HCT116 (cell line): ENCODE measurements around the gene EPDR1. TPM values are rescaled to one million over a fixed set of nuclear protein-coding genes. Genes with fewer than 3 reads are reported as not detected.

ENCODE experiments used
- ATAC-seq: fragments of 200-7000 bp; cut with Tn5 transposase; 2 replicates; pipeline ENCODE4 v1.9.1; 2020; ENCODE audit warnings: mild to moderate bottlenecking, moderate library complexity
- BruUV-seq: library from RNA; stranded (reverse); fragments of 400-500 nt; replicated peaks from 2 replicates; lab custom pipeline; 2021; lab: Mats Ljungman, UMichigan
- CTCF ChIA-PET: fragments of 300-600 bp; sonication (Branson Sonifier 250); formaldehyde crosslinking; loops from one replicate; lab custom pipeline; 2021; ENCODE audit warnings: antibody characterized with exemption; lab: Charles Lee
- POLR2A ChIA-PET: fragments of 300-600, 350-600 bp; sonication (Branson Sonifier 250); formaldehyde crosslinking; loops from one replicate; lab custom pipeline; 2021; ENCODE audit warnings: antibody characterized with exemption; lab: Charles Lee
- RAD21 ChIA-PET, 2 experiments: fragments of 300-600 bp; sonication (Branson Sonifier 250); formaldehyde crosslinking; loops; one replicate each; lab custom pipeline; 2023; ENCODE audit warnings: low total read pairs in 2 of 2; ENCODE audit not compliant: uncharacterized antibody in 2 of 2, unreplicated experiment in 2 of 2, low non-redundant PET in 1 of 2; lab: Charles Lee
- DNase-seq: peaks from one replicate; pipeline ENCODE4 v3.0.0-alpha.2; 2010; ENCODE audit warnings: low read depth, low spot score
- H2AFZ ChIP-seq: fragments of 200-600 bp; shearing (Covaris generic), sonication (generic); 2 replicates; pipeline ENCODE4 v1.6.1; 2017; ENCODE audit warnings: low read depth, mixed run types, mixed read lengths, antibody characterized with exemption, low read length; ENCODE audit not compliant: poor library complexity, severe bottlenecking
- H3K27ac ChIP-seq: 2 replicates; pipeline ENCODE4 v1.5.1; 2012; ENCODE audit warnings: low read depth, low read length
- H3K27me3 ChIP-seq: fragments of 200-600 bp; sonication (generic); 2 replicates; pipeline ENCODE4 v1.6.1; 2016; ENCODE audit warnings: mixed run types, low read length, mixed read lengths; ENCODE audit not compliant: insufficient read depth
- H3K36me3 ChIP-seq, 2 experiments: fragments of 200-500 bp in 1 of 2; fragments of 200-600 bp in 1 of 2; sonication (Bioruptor generic) in 1 of 2; sonication (generic) in 1 of 2; 2 replicates each; pipeline versions ENCODE4 v1.5.1 to v1.6.1; 2014 to 2016; ENCODE audit warnings: low read length in 2 of 2, inconsistent platforms in 1 of 2, mixed read lengths in 1 of 2, mixed run types in 1 of 2; ENCODE audit not compliant: insufficient read depth in 2 of 2, control insufficient read depth in 1 of 2
- H3K4me1 ChIP-seq, 2 experiments: fragments of 200-600 bp in 1 of 2; sonication (generic) in 1 of 2; 2 replicates each; pipeline versions ENCODE4 v1.5.1 to v1.6.1; 2012 to 2017; ENCODE audit warnings: low read length in 2 of 2, inconsistent platforms in 1 of 2, mild to moderate bottlenecking in 1 of 2, mixed read lengths in 1 of 2, mixed run types in 1 of 2, moderate library complexity in 1 of 2; ENCODE audit not compliant: insufficient read depth in 2 of 2, control insufficient read depth in 1 of 2
- H3K4me2 ChIP-seq: fragments of 200-600 bp; sonication (generic); 2 replicates; pipeline ENCODE4 v1.6.1; 2017; ENCODE audit warnings: mixed run types, low read length, mixed read lengths
- H3K4me3 ChIP-seq, 2 experiments: fragments of 200-600 bp in 1 of 2; sonication (generic) in 1 of 2; replicated peaks in 1 of 2; 2 replicates each; pipeline ENCODE4 v1.5.1; 2011 to 2016; ENCODE audit warnings: low read length in 2 of 2, control low read depth in 1 of 2, low read depth in 1 of 2, mild to moderate bottlenecking in 1 of 2, mixed read lengths in 1 of 2, mixed run types in 1 of 2
- H3K79me2 ChIP-seq: fragments of 200-600 bp; sonication (generic); 2 replicates; pipeline ENCODE4 v1.6.1; 2017; ENCODE audit warnings: mild to moderate bottlenecking, mixed run types, low read length, moderate library complexity, mixed read lengths; ENCODE audit not compliant: insufficient read depth
- H3K9ac ChIP-seq: fragments of 200-600 bp; sonication (generic); 2 replicates; pipeline ENCODE4 v1.6.1; 2016; ENCODE audit warnings: low read length, mixed read lengths
- H3K9me2 ChIP-seq: fragments of 200-600 bp; sonication (generic), shearing (Covaris generic); 2 replicates; pipeline ENCODE4 v1.6.1; 2017; ENCODE audit warnings: mixed run types, mild to moderate bottlenecking, moderate library complexity; ENCODE audit not compliant: insufficient read depth
- H3K9me3 ChIP-seq, 2 experiments: fragments of 200-500 bp in 1 of 2; fragments of 200-600 bp in 1 of 2; sonication (Bioruptor generic) in 1 of 2; sonication (generic) in 1 of 2; 2 replicates each; pipeline ENCODE4 v1.6.1; 2014 to 2017; ENCODE audit warnings: low read length in 2 of 2, mixed read lengths in 2 of 2, inconsistent platforms in 1 of 2, low read depth in 1 of 2, mild to moderate bottlenecking in 1 of 2, mixed run types in 1 of 2, moderate library complexity in 1 of 2; ENCODE audit not compliant: control insufficient read depth in 1 of 2, insufficient read depth in 1 of 2
- H4K20me1 ChIP-seq: fragments of 200-600 bp; sonication (generic), shearing (Covaris generic); 2 replicates; pipeline ENCODE4 v1.6.1; 2017; ENCODE audit warnings: mixed run types, mild to moderate bottlenecking, moderate library complexity; ENCODE audit not compliant: insufficient read depth
- CBX3 ChIP-seq: IDR thresholded peaks from 2 replicates; pipeline ENCODE4 v1.6.1; 2012; ENCODE audit warnings: low read depth
- CEBPB ChIP-seq: IDR thresholded peaks from 2 replicates; pipeline ENCODE4 v1.6.1; 2012; ENCODE audit warnings: low read depth
- ELF1 ChIP-seq: IDR thresholded peaks from 2 replicates; pipeline ENCODE4 v1.6.1; 2012; ENCODE audit warnings: low read depth, borderline replicate concordance
- FOSL1 ChIP-seq: IDR thresholded peaks from 2 replicates; pipeline ENCODE4 v1.6.1; 2012; ENCODE audit warnings: low read depth
- MAX ChIP-seq: IDR thresholded peaks from 2 replicates; pipeline ENCODE4 v1.6.1; 2012
- POLR2A ChIP-seq: IDR thresholded peaks from 2 replicates; pipeline ENCODE4 v1.7.0; 2011; ENCODE audit warnings: borderline replicate concordance; ENCODE audit not compliant: insufficient read depth, insufficient read length; ENCODE audit errors: extremely low read depth
- POLR2AphosphoS5 ChIP-seq: IDR thresholded peaks from 2 replicates; pipeline ENCODE4 v1.6.1; 2011; ENCODE audit warnings: mild to moderate bottlenecking, low read depth, low read length, moderate library complexity
- RAD21 ChIP-seq: IDR thresholded peaks from 2 replicates; pipeline ENCODE4 v1.6.1; 2012; ENCODE audit warnings: low read depth, mild to moderate bottlenecking
- SP1 ChIP-seq: IDR thresholded peaks from 2 replicates; pipeline ENCODE4 v1.6.1; 2012; ENCODE audit warnings: low read depth
- SRF ChIP-seq: IDR thresholded peaks from 2 replicates; pipeline ENCODE4 v1.6.1; 2012; ENCODE audit warnings: low read depth
- TCF7L2 ChIP-seq: IDR thresholded peaks from 2 replicates; pipeline ENCODE4 v1.7.0; 2011; ENCODE audit warnings: borderline replicate concordance, inconsistent platforms; ENCODE audit not compliant: insufficient read depth, insufficient read length; ENCODE audit errors: extremely low read depth
- YY1 ChIP-seq: IDR thresholded peaks from 2 replicates; pipeline ENCODE4 v1.6.1; 2011; ENCODE audit warnings: low read length, low read depth, moderate library complexity, mild to moderate bottlenecking; ENCODE audit not compliant: insufficient replicate concordance; ENCODE audit errors: extremely low read depth
- ZBTB33 ChIP-seq: IDR thresholded peaks from 2 replicates; pipeline ENCODE4 v1.6.1; 2011; ENCODE audit warnings: mild to moderate bottlenecking, low read length, moderate library complexity; ENCODE audit not compliant: insufficient replicate concordance; ENCODE audit errors: extremely low read depth
- ZFX ChIP-seq: fragments of 450-650 bp; IDR thresholded peaks from 2 replicates; pipeline ENCODE4 v1.6.1; 2017
- ZNF274 ChIP-seq: fragments of 200-500 bp; sonication (Bioruptor generic); IDR thresholded peaks from 2 replicates; pipeline ENCODE4 v1.6.1; 2014; ENCODE audit warnings: mild to moderate bottlenecking, low read depth, low read length, inconsistent platforms
- intact Hi-C: fragments of 100-400 bp; cut with micrococcal nuclease; formaldehyde crosslinking; loops from 2 replicates; pipeline ENCODE4 v1.10.0; 2022
- total RNA-seq: library from RNA; stranded (reverse); gene quantifications from one replicate; pipeline ENCODE4 v1.2.1, GENCODE V29; 2021; ENCODE audit not compliant: unreplicated experiment
- TF ChIP-seq, protein P1 (sequence below): IDR thresholded peaks from 2 replicates; pipeline ENCODE4 v1.6.1; 2012; ENCODE audit warnings: low read depth

The EPDR1 gene
- total RNA-seq, 1 experiment from 2014 or later = 8.0 TPM

DNA sequence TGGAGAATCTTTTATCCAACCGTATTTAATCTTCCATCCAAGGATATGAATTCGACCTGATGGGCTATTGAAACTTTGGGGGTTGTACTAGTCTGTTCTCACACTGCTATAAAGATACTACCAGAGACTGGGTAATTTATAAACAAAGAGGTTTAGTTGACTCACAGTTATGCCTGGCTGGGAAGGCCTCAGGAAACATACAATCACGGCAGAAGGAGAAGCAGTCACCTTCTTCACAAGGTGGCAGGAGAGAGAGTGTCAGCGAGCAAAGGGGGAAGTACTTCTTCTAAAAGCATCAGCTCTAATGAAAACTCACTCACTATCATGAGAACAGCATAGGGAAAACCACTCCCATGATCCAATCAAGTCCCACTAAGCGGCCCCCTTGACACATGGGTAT lies 43.8 kb downstream of the EPDR1 start:
- no peak overlapping the region for H2AFZ ChIP-seq
- DNase-seq = no peak
- H3K79me2 ChIP-seq = no peaks in the 10 kb centered on the region
- RAD21 ChIA-PET = no interaction called here
- ATAC-seq = no peak
- H4K20me1 ChIP-seq = no peaks in the 10 kb centered on the region
- H3K9me3 ChIP-seq = no peaks in the 10 kb centered on the region
- H3K4me2 ChIP-seq = no peak overlapping the region
- no peak overlapping the region for H3K27ac ChIP-seq
- CTCF ChIA-PET = no interaction called here
- no peak overlapping the region for H3K4me3 ChIP-seq
- H3K9ac ChIP-seq = no peak overlapping the region
- POLR2A ChIA-PET = no interaction called here
- intact Hi-C loops = no loop called here
- TF ChIP-seq SRF (no peak), POLR2A (no peak), ZNF274 (no peak), POLR2AphosphoS5 (no peak)
- no peaks in the 10 kb centered on the region for H3K4me1 ChIP-seq
- H3K27me3 ChIP-seq = no peaks in the 10 kb centered on the region
- no TSS peak for BruUV-seq
- no peaks in the 10 kb centered on the region for H3K36me3 ChIP-seq
- H3K9me2 ChIP-seq = no peaks in the 10 kb centered on the region

DNA sequence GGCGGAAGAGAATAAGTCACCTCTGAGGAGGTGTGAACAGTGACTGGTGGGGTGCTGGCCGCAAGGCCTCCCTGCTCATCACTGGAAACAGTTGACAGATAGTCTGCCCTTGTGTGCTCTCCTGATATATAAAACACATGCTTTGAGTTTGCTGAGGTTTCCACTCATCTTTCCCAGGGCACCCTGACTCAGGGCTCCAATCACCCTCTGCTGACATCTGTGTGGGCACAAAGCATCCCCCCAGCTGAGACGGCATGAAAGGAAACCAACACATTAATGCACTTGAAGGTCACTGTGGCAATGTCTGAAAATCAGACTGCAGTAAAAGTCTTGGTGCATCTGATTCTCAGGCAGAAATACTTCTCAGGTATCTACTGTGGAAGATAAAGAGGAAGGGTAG lies 49.8 kb downstream of the EPDR1 start:
- ChIA-PET RAD21 (no interaction called here), POLR2A (no interaction called here), CTCF (no interaction called here)
- Histone ChIP-seq H3K36me3 (no peaks in the 10 kb centered on the region), H3K9me3 (no peaks in the 10 kb centered on the region), H4K20me1 (no peaks in the 10 kb centered on the region), H3K9me2 (no peaks in the 10 kb centered on the region), H3K4me3 (no peak overlapping the region), H3K4me2 (no peak overlapping the region), H3K9ac (no peak overlapping the region), H3K27me3 (no peaks in the 10 kb centered on the region), H3K27ac (no peak overlapping the region), H3K4me1 (no peaks in the 10 kb centered on the region), H2AFZ (no peak overlapping the region), H3K79me2 (no peaks in the 10 kb centered on the region)
- intact Hi-C loops = no loop called here
- ATAC-seq (no peak), DNase-seq (no peak)
- TF ChIP-seq, protein P1, sequence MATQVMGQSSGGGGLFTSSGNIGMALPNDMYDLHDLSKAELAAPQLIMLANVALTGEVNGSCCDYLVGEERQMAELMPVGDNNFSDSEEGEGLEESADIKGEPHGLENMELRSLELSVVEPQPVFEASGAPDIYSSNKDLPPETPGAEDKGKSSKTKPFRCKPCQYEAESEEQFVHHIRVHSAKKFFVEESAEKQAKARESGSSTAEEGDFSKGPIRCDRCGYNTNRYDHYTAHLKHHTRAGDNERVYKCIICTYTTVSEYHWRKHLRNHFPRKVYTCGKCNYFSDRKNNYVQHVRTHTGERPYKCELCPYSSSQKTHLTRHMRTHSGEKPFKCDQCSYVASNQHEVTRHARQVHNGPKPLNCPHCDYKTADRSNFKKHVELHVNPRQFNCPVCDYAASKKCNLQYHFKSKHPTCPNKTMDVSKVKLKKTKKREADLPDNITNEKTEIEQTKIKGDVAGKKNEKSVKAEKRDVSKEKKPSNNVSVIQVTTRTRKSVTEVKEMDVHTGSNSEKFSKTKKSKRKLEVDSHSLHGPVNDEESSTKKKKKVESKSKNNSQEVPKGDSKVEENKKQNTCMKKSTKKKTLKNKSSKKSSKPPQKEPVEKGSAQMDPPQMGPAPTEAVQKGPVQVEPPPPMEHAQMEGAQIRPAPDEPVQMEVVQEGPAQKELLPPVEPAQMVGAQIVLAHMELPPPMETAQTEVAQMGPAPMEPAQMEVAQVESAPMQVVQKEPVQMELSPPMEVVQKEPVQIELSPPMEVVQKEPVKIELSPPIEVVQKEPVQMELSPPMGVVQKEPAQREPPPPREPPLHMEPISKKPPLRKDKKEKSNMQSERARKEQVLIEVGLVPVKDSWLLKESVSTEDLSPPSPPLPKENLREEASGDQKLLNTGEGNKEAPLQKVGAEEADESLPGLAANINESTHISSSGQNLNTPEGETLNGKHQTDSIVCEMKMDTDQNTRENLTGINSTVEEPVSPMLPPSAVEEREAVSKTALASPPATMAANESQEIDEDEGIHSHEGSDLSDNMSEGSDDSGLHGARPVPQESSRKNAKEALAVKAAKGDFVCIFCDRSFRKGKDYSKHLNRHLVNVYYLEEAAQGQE = no peak
- no peak for TF ChIP-seq POLR2A
- no peak for TF ChIP-seq ZBTB33
- no peak for TF ChIP-seq YY1
- no peak for TF ChIP-seq CBX3
- TF ChIP-seq MAX = no peak
- TF ChIP-seq SRF = no peak
- TF ChIP-seq POLR2AphosphoS5 = no peak
- TF ChIP-seq ELF1 = no peak
- no peak for TF ChIP-seq TCF7L2
- TF ChIP-seq FOSL1 = no peak
- no peak for TF ChIP-seq RAD21
- TF ChIP-seq ZFX = no peak
- TF ChIP-seq SP1 = no peak
- TF ChIP-seq CEBPB = no peak
- no TSS peak for BruUV-seq
